WTC11 (cell line): Measurements from ENCODE around the gene MIP. TPM values are rescaled to one million over a fixed set of nuclear protein-coding genes. Genes with fewer than 3 reads are reported as not detected.

Experiments used
- ESRRA ChIP-seq: sonication (generic); formaldehyde crosslinking; IDR thresholded peaks from 2 replicates; pipeline ENCODE4 v1.8.1; 2022; ENCODE audit warnings: mild to moderate bottlenecking, missing genetic modification reagents, borderline replicate concordance
- GTF2I ChIP-seq: fragments of 250-450 bp; sonication (Bioruptor Pico); conservative IDR thresholded peaks from 2 replicates; pipeline ENCODE4 v1.4.0; 2021; ENCODE audit warnings: mild to moderate bottlenecking
- HMGA2 ChIP-seq: fragments of 250-450 bp; sonication (Bioruptor Pico); IDR thresholded peaks from 2 replicates; pipeline ENCODE4 v1.4.0; 2021; ENCODE audit warnings: mild to moderate bottlenecking, moderate library complexity
- OVOL2 ChIP-seq: fragments of 250-450 bp; sonication (Bioruptor Pico); IDR thresholded peaks from 2 replicates; pipeline ENCODE4 v1.9.0; 2021; ENCODE audit warnings: mild to moderate bottlenecking, borderline replicate concordance
- PREB ChIP-seq: sonication (generic); formaldehyde crosslinking; IDR thresholded peaks from 2 replicates; pipeline ENCODE4 v1.8.1; 2022; ENCODE audit warnings: mild to moderate bottlenecking, missing genetic modification reagents, moderate library complexity, borderline replicate concordance
- STAT6 ChIP-seq: sonication (generic); formaldehyde crosslinking; conservative IDR thresholded peaks from 2 replicates; pipeline ENCODE4 v1.8.1; 2023; ENCODE audit warnings: mild to moderate bottlenecking, low read depth, missing genetic modification reagents, moderate library complexity
- USF2 ChIP-seq: sonication (generic); formaldehyde crosslinking; IDR thresholded peaks from 2 replicates; pipeline ENCODE4 v1.8.1; 2023; ENCODE audit warnings: mild to moderate bottlenecking, missing genetic modification reagents, moderate library complexity
- ZBTB43 ChIP-seq: sonication (generic); formaldehyde crosslinking; IDR thresholded peaks from 2 replicates; pipeline ENCODE4 v1.8.1; 2023; ENCODE audit warnings: mild to moderate bottlenecking, missing genetic modification reagents
- ZNF219 ChIP-seq: sonication (generic); formaldehyde crosslinking; IDR thresholded peaks from 2 replicates; pipeline ENCODE4 v1.8.0; 2023; ENCODE audit warnings: missing genetic modification reagents, mild to moderate bottlenecking, borderline replicate concordance
- ZNF232 ChIP-seq: sonication (generic); formaldehyde crosslinking; IDR thresholded peaks from 2 replicates; pipeline ENCODE4 v1.8.0; 2022; ENCODE audit warnings: mild to moderate bottlenecking, missing genetic modification reagents
- ZNF416 ChIP-seq: fragments of 250-450 bp; sonication (Bioruptor Pico); IDR thresholded peaks from 2 replicates; pipeline ENCODE4 v1.9.0; 2021; ENCODE audit warnings: mild to moderate bottlenecking, inconsistent platforms
- ZNF423 ChIP-seq: fragments of 250-450 bp; sonication (Bioruptor Pico); IDR thresholded peaks from 2 replicates; pipeline ENCODE4 v2.1.2; 2022; ENCODE audit warnings: mild to moderate bottlenecking, moderate library complexity
- ZNF425 ChIP-seq: fragments of 250-450 bp; sonication (Bioruptor Pico); conservative IDR thresholded peaks from 2 replicates; pipeline ENCODE4 v1.9.0; 2021; ENCODE audit warnings: mild to moderate bottlenecking
- total RNA-seq: library from RNA; stranded (reverse); gene quantifications from 3 replicates; pipeline ENCODE4 v1.2.3, GENCODE V29; 2021
- TF ChIP-seq, protein P1 (sequence below): sonication (generic); formaldehyde crosslinking; IDR thresholded peaks from 2 replicates; pipeline ENCODE4 v1.8.1; 2022; ENCODE audit warnings: low read depth, missing genetic modification reagents, borderline replicate concordance
- TF ChIP-seq, protein P2 (sequence below): sonication (generic); formaldehyde crosslinking; IDR thresholded peaks from 2 replicates; pipeline ENCODE4 v1.8.1; 2023; ENCODE audit warnings: mild to moderate bottlenecking, missing genetic modification reagents
- TF ChIP-seq, protein P3 (sequence below): sonication (generic); formaldehyde crosslinking; conservative IDR thresholded peaks from 2 replicates; pipeline ENCODE4 v1.8.1; 2022; ENCODE audit warnings: mild to moderate bottlenecking, missing genetic modification reagents

Gene MIP
- total RNA-seq, 1 experiment from 2014 or later, result not detected

- TF ChIP-seq, protein P1, sequence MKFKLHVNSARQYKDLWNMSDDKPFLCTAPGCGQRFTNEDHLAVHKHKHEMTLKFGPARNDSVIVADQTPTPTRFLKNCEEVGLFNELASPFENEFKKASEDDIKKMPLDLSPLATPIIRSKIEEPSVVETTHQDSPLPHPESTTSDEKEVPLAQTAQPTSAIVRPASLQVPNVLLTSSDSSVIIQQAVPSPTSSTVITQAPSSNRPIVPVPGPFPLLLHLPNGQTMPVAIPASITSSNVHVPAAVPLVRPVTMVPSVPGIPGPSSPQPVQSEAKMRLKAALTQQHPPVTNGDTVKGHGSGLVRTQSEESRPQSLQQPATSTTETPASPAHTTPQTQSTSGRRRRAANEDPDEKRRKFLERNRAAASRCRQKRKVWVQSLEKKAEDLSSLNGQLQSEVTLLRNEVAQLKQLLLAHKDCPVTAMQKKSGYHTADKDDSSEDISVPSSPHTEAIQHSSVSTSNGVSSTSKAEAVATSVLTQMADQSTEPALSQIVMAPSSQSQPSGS (CRISPR knock-in tag), result no peak
- peak; percentile 92; the same call in 1 of the 2 replicates for TF ChIP-seq ZNF232 (CRISPR knock-in tag)
- no peak for TF ChIP-seq HMGA2 (CRISPR knock-in tag)
- no peak for TF ChIP-seq OVOL2 (CRISPR knock-in tag)
- peak; percentile 94 for TF ChIP-seq USF2 (CRISPR knock-in tag)
- TF ChIP-seq ZNF425 (CRISPR knock-in tag), result no peak
- TF ChIP-seq STAT6, result no peak
- TF ChIP-seq ESRRA (CRISPR knock-in tag), result no peak
- TF ChIP-seq, protein P2, sequence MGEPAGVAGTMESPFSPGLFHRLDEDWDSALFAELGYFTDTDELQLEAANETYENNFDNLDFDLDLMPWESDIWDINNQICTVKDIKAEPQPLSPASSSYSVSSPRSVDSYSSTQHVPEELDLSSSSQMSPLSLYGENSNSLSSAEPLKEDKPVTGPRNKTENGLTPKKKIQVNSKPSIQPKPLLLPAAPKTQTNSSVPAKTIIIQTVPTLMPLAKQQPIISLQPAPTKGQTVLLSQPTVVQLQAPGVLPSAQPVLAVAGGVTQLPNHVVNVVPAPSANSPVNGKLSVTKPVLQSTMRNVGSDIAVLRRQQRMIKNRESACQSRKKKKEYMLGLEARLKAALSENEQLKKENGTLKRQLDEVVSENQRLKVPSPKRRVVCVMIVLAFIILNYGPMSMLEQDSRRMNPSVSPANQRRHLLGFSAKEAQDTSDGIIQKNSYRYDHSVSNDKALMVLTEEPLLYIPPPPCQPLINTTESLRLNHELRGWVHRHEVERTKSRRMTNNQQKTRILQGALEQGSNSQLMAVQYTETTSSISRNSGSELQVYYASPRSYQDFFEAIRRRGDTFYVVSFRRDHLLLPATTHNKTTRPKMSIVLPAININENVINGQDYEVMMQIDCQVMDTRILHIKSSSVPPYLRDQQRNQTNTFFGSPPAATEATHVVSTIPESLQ (CRISPR knock-in tag), result no peak
- no peak for TF ChIP-seq ZNF416 (CRISPR knock-in tag)
- TF ChIP-seq GTF2I (CRISPR knock-in tag), result no peak
- TF ChIP-seq, protein P3, sequence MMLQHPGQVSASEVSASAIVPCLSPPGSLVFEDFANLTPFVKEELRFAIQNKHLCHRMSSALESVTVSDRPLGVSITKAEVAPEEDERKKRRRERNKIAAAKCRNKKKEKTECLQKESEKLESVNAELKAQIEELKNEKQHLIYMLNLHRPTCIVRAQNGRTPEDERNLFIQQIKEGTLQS (CRISPR knock-in tag), result no peak
- TF ChIP-seq ZNF423 (CRISPR knock-in tag), result no peak
- no peak for TF ChIP-seq PREB (CRISPR knock-in tag)
- TF ChIP-seq ZBTB43 (CRISPR knock-in tag), result no peak
- no peak for TF ChIP-seq ZNF219
Observed at GRCh38 chr12:56468216-56469006, 14.0 kb upstream of the MIP start, which contains the start of gene SPRYD4 (continued).
